NT2/D1 (cell line): ENCODE data around the gene GRAMD4.

Experiments used
- DNase-seq: peaks from one replicate; pipeline ENCODE4 v3.0.0-alpha.2; 2011; ENCODE audit warnings: low read depth, low spot score
- H3K27me3 ChIP-seq: 2 replicates; pipeline ENCODE4 v1.6.0; 2011; ENCODE audit warnings: mild to moderate bottlenecking; ENCODE audit not compliant: insufficient read length, insufficient read depth
- H3K36me3 ChIP-seq: 2 replicates; pipeline ENCODE4 v1.6.1; 2011; ENCODE audit warnings: mild to moderate bottlenecking, low read length, mixed read lengths; ENCODE audit not compliant: insufficient read depth, insufficient read length
- H3K4me1 ChIP-seq: 2 replicates; pipeline ENCODE4 v1.5.1; 2011; ENCODE audit not compliant: insufficient read depth, insufficient read length
- H3K4me3 ChIP-seq: 2 replicates; pipeline ENCODE4 v1.5.1; 2011; ENCODE audit warnings: low read depth; ENCODE audit not compliant: insufficient read length
- H3K9ac ChIP-seq: 2 replicates; pipeline ENCODE4 v1.6.0; 2011; ENCODE audit warnings: low read depth; ENCODE audit not compliant: insufficient read length
- H3K9me3 ChIP-seq: 2 replicates; pipeline ENCODE4 v1.5.1; 2011; ENCODE audit warnings: mild to moderate bottlenecking, low read length; ENCODE audit not compliant: insufficient read depth
- SUZ12 ChIP-seq: IDR thresholded peaks from 2 replicates; pipeline ENCODE4 v1.6.1; 2011; ENCODE audit not compliant: insufficient read length, insufficient read depth; ENCODE audit errors: extremely low read depth
- YY1 ChIP-seq: IDR thresholded peaks from 2 replicates; pipeline ENCODE4 v1.6.1; 2011; ENCODE audit not compliant: insufficient read length, insufficient read depth
- ZNF274 ChIP-seq: IDR thresholded peaks from 2 replicates; pipeline ENCODE4 v1.6.1; 2011; ENCODE audit warnings: mild to moderate bottlenecking, low read depth, low read length

The GRAMD4 gene

GRCh38 chr22:46596819-46597218 is 23.4 kb upstream of the GRAMD4 start:
- no peak for DNase-seq

GRCh38 chr22:46598224-46598623 is 22.0 kb upstream of the GRAMD4 start:
- no peaks in the 10 kb centered on the region for H3K36me3 ChIP-seq
- H3K27me3 ChIP-seq: no peaks in the 10 kb centered on the region
- no peak for DNase-seq
- H3K9ac ChIP-seq: no peak overlapping the region
- no peak overlapping the region for H3K4me3 ChIP-seq
- H3K9me3 ChIP-seq: no peaks in the 10 kb centered on the region
- TF ChIP-seq YY1 (no peak), SUZ12 (no peak), ZNF274 (no peak)
- H3K4me1 ChIP-seq: no peaks in the 10 kb centered on the region

More at GRCh38 chr22:46596819-46597218, 23.4 kb upstream of the GRAMD4 start:
- Histone ChIP-seq H3K36me3 (no peaks in the 10 kb centered on the region), H3K4me1 (no peaks in the 10 kb centered on the region), H3K9me3 (no peaks in the 10 kb centered on the region), H3K9ac (no peak overlapping the region), H3K4me3 (no peak overlapping the region), H3K27me3 (no peaks in the 10 kb centered on the region)
- TF ChIP-seq SUZ12 (no peak), YY1 (no peak), ZNF274 (no peak)

- Histone ChIP-seq H3K4me3 (no peak overlapping the region), H3K9ac (no peak overlapping the region), H3K4me1 (no peaks in the 10 kb centered on the region), H3K27me3 (no peaks in the 10 kb centered on the region), H3K36me3 (no peaks in the 10 kb centered on the region), H3K9me3 (no peaks in the 10 kb centered on the region)
- DNase-seq: no peak
- TF ChIP-seq YY1: no peak
- TF ChIP-seq ZNF274: no peak
- TF ChIP-seq SUZ12: no peak
Observed at GRCh38 chr22:46598737-46599424, 21.3 kb upstream of the GRAMD4 start.

GRCh38 chr22:46600273-46600796 is 19.9 kb upstream of the GRAMD4 start:
- no peaks in the 10 kb centered on the region for H3K27me3 ChIP-seq
- H3K4me1 ChIP-seq: no peaks in the 10 kb centered on the region
- no peaks in the 10 kb centered on the region for H3K36me3 ChIP-seq
- no peak overlapping the region for H3K9ac ChIP-seq
- no peak overlapping the region for H3K4me3 ChIP-seq
- H3K9me3 ChIP-seq: no peaks in the 10 kb centered on the region
- no peak for DNase-seq
- no peak for TF ChIP-seq SUZ12
- TF ChIP-seq YY1: no peak
- TF ChIP-seq ZNF274: no peak

- H3K27me3 ChIP-seq: no peaks in the 10 kb centered on the region
- TF ChIP-seq ZNF274 (no peak), SUZ12 (no peak), YY1 (no peak)
- no peak overlapping the region for H3K4me3 ChIP-seq
- H3K9ac ChIP-seq: no peak overlapping the region
- no peaks in the 10 kb centered on the region for H3K9me3 ChIP-seq
- no peaks in the 10 kb centered on the region for H3K4me1 ChIP-seq
- DNase-seq: no peak
- no peaks in the 10 kb centered on the region for H3K36me3 ChIP-seq
Observed at GRCh38 chr22:46602025-46602424, 18.2 kb upstream of the GRAMD4 start.

GRCh38 chr22:46604306-46604690 is 15.9 kb upstream of the GRAMD4 start:
- Histone ChIP-seq H3K9me3 (no peaks in the 10 kb centered on the region), H3K27me3 (no peaks in the 10 kb centered on the region), H3K9ac (no peak overlapping the region), H3K4me3 (no peak overlapping the region), H3K36me3 (no peaks in the 10 kb centered on the region), H3K4me1 (no peaks in the 10 kb centered on the region)
- DNase-seq: no peak
- no peak for TF ChIP-seq SUZ12
- no peak for TF ChIP-seq YY1
- TF ChIP-seq ZNF274: no peak

- Histone ChIP-seq H3K9me3 (no peaks in the 10 kb centered on the region), H3K4me3 (no peak overlapping the region), H3K36me3 (no peaks in the 10 kb centered on the region), H3K9ac (no peak overlapping the region), H3K4me1 (no peaks in the 10 kb centered on the region), H3K27me3 (no peaks in the 10 kb centered on the region)
- no peak for DNase-seq
- TF ChIP-seq YY1: no peak
- TF ChIP-seq ZNF274: no peak
- TF ChIP-seq SUZ12: no peak
Observed at GRCh38 chr22:46605117-46605516, 15.1 kb upstream of the GRAMD4 start.

GRCh38 chr22:46606886-46607285 is 13.3 kb upstream of the GRAMD4 start:
- DNase-seq: no peak
- H3K36me3 ChIP-seq: no peaks in the 10 kb centered on the region
- H3K4me3 ChIP-seq: no peak overlapping the region
- no peak overlapping the region for H3K9ac ChIP-seq
- H3K9me3 ChIP-seq: no peaks in the 10 kb centered on the region
- no peak for TF ChIP-seq YY1
- TF ChIP-seq ZNF274: no peak
- TF ChIP-seq SUZ12: no peak
- no peaks in the 10 kb centered on the region for H3K4me1 ChIP-seq
- H3K27me3 ChIP-seq: no peaks in the 10 kb centered on the region
